HEK293 (cell line): ENCODE measurements around the gene MAP4K4.

ENCODE experiments used
- CTCF ChIA-PET: fragments of 350-600 bp; formaldehyde crosslinking; extraction: SDS; loops from one replicate; lab custom pipeline; 2021; ENCODE audit warnings: antibody characterized with exemption; lab: Yijun Ruan, JAX
- POLR2A ChIA-PET: fragments of 300-600 bp; formaldehyde crosslinking; extraction: SDS; loops from one replicate; lab custom pipeline; 2020; ENCODE audit warnings: antibody characterized with exemption, inconsistent platforms; lab: Yijun Ruan, JAX
- H3K27ac ChIP-seq: fragments of 200-500 bp; sonication (Bioruptor generic); 2 replicates; pipeline ENCODE4 v1.5.1; 2014; ENCODE audit warnings: low read depth, low read length, control low read depth, inconsistent platforms; ENCODE audit errors: extremely low read depth
- H3K36me3 ChIP-seq, 2 experiments: fragments of 200-500 bp in 1 of 2; sonication (Bioruptor generic) in 1 of 2; 1 replicate in 1 of 2; 2 replicates in 1 of 2; pipeline ENCODE4 v1.5.1; 2014 to 2017; ENCODE audit warnings: inconsistent platforms in 2 of 2, low read length in 2 of 2; ENCODE audit not compliant: control insufficient read depth in 2 of 2, insufficient read depth in 1 of 2
- H3K4me1 ChIP-seq: fragments of 200-500 bp; sonication (Bioruptor generic); 2 replicates; pipeline ENCODE4 v1.5.1; 2014; ENCODE audit warnings: mild to moderate bottlenecking, low read length, inconsistent platforms; ENCODE audit not compliant: control insufficient read depth, insufficient read depth
- H3K4me3 ChIP-seq: 2 replicates; pipeline ENCODE4 v1.5.1; 2011; ENCODE audit warnings: low read depth, mild to moderate bottlenecking, control low read depth, low read length, moderate library complexity
- H3K9me3 ChIP-seq: fragments of 200-500 bp; sonication (Bioruptor generic); 2 replicates; pipeline ENCODE4 v1.5.1; 2014; ENCODE audit warnings: low read depth, low read length, inconsistent platforms; ENCODE audit not compliant: control insufficient read depth, insufficient read depth
- HOXA7 ChIP-seq: sonication (generic); formaldehyde crosslinking; IDR thresholded peaks from 2 replicates; pipeline ENCODE4 v1.8.1; 2022; ENCODE audit warnings: missing genetic modification reagents, borderline replicate concordance
- HOXC10 ChIP-seq: sonication (generic); formaldehyde crosslinking; IDR thresholded peaks from 2 replicates; pipeline ENCODE4 v1.8.1; 2023; ENCODE audit warnings: mild to moderate bottlenecking, missing genetic modification reagents
- KLF7 ChIP-seq: fragments of 450-650 bp; formaldehyde crosslinking; IDR thresholded peaks from 2 replicates; pipeline ENCODE4 v1.5.1; 2016; ENCODE audit warnings: missing biosample characterization, missing genetic modification characterization, borderline replicate concordance
- PRDM4 ChIP-seq: fragments of 450-650 bp; formaldehyde crosslinking; IDR thresholded peaks from 2 replicates; pipeline ENCODE4 v1.5.1; 2017; ENCODE audit warnings: missing biosample characterization, missing genetic modification characterization
- ZBTB21 ChIP-seq: fragments of 450-650 bp; formaldehyde crosslinking; IDR thresholded peaks from 2 replicates; pipeline ENCODE4 v1.5.1; 2017; ENCODE audit warnings: missing biosample characterization, missing genetic modification characterization
- ZBTB26 ChIP-seq: fragments of 450-650 bp; formaldehyde crosslinking; optimal IDR thresholded peaks from 2 replicates; pipeline ENCODE3; 2016; ENCODE audit warnings: missing biosample characterization, mild to moderate bottlenecking, missing genetic modification characterization
- ZBTB6 ChIP-seq: fragments of 450-650 bp; formaldehyde crosslinking; IDR thresholded peaks from 2 replicates; pipeline ENCODE4 v1.5.1; 2017; ENCODE audit warnings: missing biosample characterization, missing genetic modification characterization
- ZNF16 ChIP-seq: fragments of 450-650 bp; formaldehyde crosslinking; IDR thresholded peaks from 2 replicates; pipeline ENCODE4 v1.5.1; 2016; ENCODE audit warnings: low read depth, missing biosample characterization, missing genetic modification characterization
- ZNF169 ChIP-seq: fragments of 450-650 bp; formaldehyde crosslinking; IDR thresholded peaks from 2 replicates; pipeline ENCODE4 v1.5.1; 2016; ENCODE audit warnings: missing biosample characterization, missing genetic modification characterization
- ZNF26 ChIP-seq: fragments of 450-650 bp; formaldehyde crosslinking; IDR thresholded peaks from 2 replicates; pipeline ENCODE4 v1.5.1; 2016; ENCODE audit warnings: missing biosample characterization, missing genetic modification characterization
- ZNF266 ChIP-seq: fragments of 450-650 bp; formaldehyde crosslinking; IDR thresholded peaks from 2 replicates; pipeline ENCODE4 v1.5.1; 2016; ENCODE audit warnings: missing biosample characterization, missing genetic modification characterization, low read depth
- ZNF350 ChIP-seq: fragments of 450-650 bp; formaldehyde crosslinking; IDR thresholded peaks from 2 replicates; pipeline ENCODE4 v1.5.0; 2017; ENCODE audit warnings: missing biosample characterization, mild to moderate bottlenecking, missing genetic modification characterization
- ZNF777 ChIP-seq: fragments of 450-650 bp; formaldehyde crosslinking; IDR thresholded peaks from 2 replicates; pipeline ENCODE4 v1.5.1; 2017; ENCODE audit warnings: missing biosample characterization, missing genetic modification characterization, borderline replicate concordance
- ZNF785 ChIP-seq: fragments of 450-650 bp; formaldehyde crosslinking; IDR thresholded peaks from 2 replicates; pipeline ENCODE4 v1.5.1; 2016; ENCODE audit warnings: missing biosample characterization, missing genetic modification characterization
- ZXDB ChIP-seq: fragments of 450-650 bp; formaldehyde crosslinking; IDR thresholded peaks from 2 replicates; pipeline ENCODE4 v1.5.1; 2016; ENCODE audit warnings: missing biosample characterization, missing genetic modification characterization

MAP4K4 gene

GRCh38 chr2:101850450-101850849 lies 152.9 kb downstream of the MAP4K4 start:
- Histone ChIP-seq H3K4me3 (no peak overlapping the region), H3K9me3 (no peaks in the 10 kb centered on the region), H3K27ac (no peak overlapping the region)
- POLR2A ChIA-PET = no interaction called here
- TF ChIP-seq HOXC10 (CRISPR knock-in tag) (no peak), ZNF16 (tag by site-specific recombination) (no peak), ZNF777 (tag by site-specific recombination) (no peak), ZXDB (no peak), ZNF350 (tag by site-specific recombination) (no peak), ZNF26 (tag by site-specific recombination) (no peak)
- TF ChIP-seq, all 188 proteins: peak for 0
- Histone ChIP-seq H3K4me1 (no peaks in the 10 kb centered on the region), H3K36me3 (peaks cover 0 to 60% of the 10 kb centered on the region in 2 experiments)
- CTCF ChIA-PET = interaction anchor here (0.8 to 1.4 kb wide), 3 partner anchors 11 to 432 kb away, joined by 3 to 4 read pairs (median 3); no protein-coding TSS in a partner anchor

- no peak for TF ChIP-seq ZNF169 (tag by site-specific recombination)
- no peak for TF ChIP-seq ZNF266 (tag by site-specific recombination)
- Histone ChIP-seq H3K27ac (no peak overlapping the region), H3K4me1 (no peaks in the 10 kb centered on the region), H3K4me3 (no peak overlapping the region), H3K36me3 (peaks cover 3 to 61% of the 10 kb centered on the region in 2 experiments), H3K9me3 (no peaks in the 10 kb centered on the region)
- ChIA-PET POLR2A (no interaction called here), CTCF (interaction anchor here (0.8 to 1.4 kb wide), 4 partner anchors 11 to 432 kb away, joined by 3 to 4 read pairs (median 3); no protein-coding TSS in a partner anchor)
These were observed 153.5 kb downstream of the MAP4K4 start for GRCh38 chr2:101850991-101851390.

- Histone ChIP-seq H3K36me3 (peaks cover 4 to 52% of the 10 kb centered on the region in 2 experiments), H3K9me3 (no peaks in the 10 kb centered on the region), H3K4me3 (no peak overlapping the region), H3K27ac (no peak overlapping the region)
- CTCF ChIA-PET = no interaction called here
- POLR2A ChIA-PET = no interaction called here
- TF ChIP-seq PRDM4 (tag by site-specific recombination) = no peak
- TF ChIP-seq ZNF785 (tag by site-specific recombination) = no peak
- TF ChIP-seq ZBTB6 = no peak
- no peak for TF ChIP-seq KLF7 (tag by site-specific recombination)
- TF ChIP-seq HOXA7 (CRISPR knock-in tag) = no peak
- TF ChIP-seq ZBTB21 (tag by site-specific recombination) = no peak
- TF ChIP-seq ZBTB26 (tag by site-specific recombination) = no peak
- TF ChIP-seq, all 188 proteins: peak for 0
- no peaks in the 10 kb centered on the region for H3K4me1 ChIP-seq
These were observed 155.3 kb downstream of the MAP4K4 start for GRCh38 chr2:101852824-101853223.
